ENCODE measurements around the gene PDLIM1.
"Not testable (repeated sequence)": the region's sequence is repeated elsewhere in the genome, so short reads cannot be mapped to it uniquely, and the experiment has no call there.

- TF ChIP-seq CTCF (IDR thresholded peaks at IDR 0.05; ENCODE audit: low read depth, low read length); MAX (IDR thresholded peaks at IDR 0.05; ENCODE audit: low read depth, low read length); POLR2A (IDR thresholded peaks at IDR 0.05; ENCODE audit: extremely low read depth, insufficient read length): not testable (repeated sequence)
Measured at GRCh38 chr10:95240096-95240495, 50.7 kb downstream of the PDLIM1 start.
